Measurements from ENCODE around the gene MAP1LC3B. TPM values are rescaled to one million over a fixed set of nuclear protein-coding genes. Genes with fewer than 3 reads are reported as not detected.
A peak's percentile ranks its signal among the peaks of the same experiment; 100 is the strongest.

Gene MAP1LC3B
- total RNA-seq, 4 donors from 2014 or later: 26.3 to 79.7 (median 58.0) TPM

DNA sequence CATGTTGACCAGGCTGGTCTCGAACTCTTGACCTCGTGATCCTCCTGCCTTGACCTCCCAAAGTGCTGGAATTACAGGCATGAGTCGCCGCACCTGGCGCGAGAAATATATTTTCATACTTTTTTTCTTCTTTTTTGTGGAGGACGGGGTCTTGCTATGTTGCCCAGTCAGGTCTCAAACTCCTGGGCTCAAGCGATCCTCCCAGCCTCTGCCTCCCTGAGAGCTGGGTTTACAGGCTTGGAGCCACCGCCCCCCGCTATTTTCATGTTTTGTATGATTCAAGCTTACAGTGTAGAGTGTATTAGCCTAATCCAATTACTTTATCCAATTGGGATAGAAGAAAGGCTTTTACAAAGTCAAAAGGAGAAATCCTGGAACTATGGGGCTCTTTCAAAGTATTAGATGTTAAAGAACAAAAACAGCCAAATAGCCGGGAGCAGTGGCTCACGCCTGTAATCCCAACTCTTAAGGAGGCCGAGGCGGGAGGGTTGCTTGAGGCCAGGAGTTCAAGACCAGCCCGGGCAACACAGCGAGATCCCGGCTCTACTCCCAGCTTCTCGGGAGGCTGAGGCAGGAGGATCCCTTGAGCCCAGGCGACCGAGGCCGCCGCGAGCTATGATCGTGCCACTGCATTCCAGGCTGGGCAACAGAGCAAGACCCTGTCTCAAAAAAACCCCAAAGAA is 1.4 kb upstream of the MAP1LC3B start:
- no peaks in the 10 kb centered on the region for H3K27me3 ChIP-seq
- no peaks in the 10 kb centered on the region for H3K9me3 ChIP-seq
- intact Hi-C loops (cut with DNase I; ENCODE audit: low total_unique reads): no loop called here
- peak overlapping the region; percentile 96 to 98 for H3K27ac ChIP-seq
- H3K4me3 ChIP-seq: no peak overlapping the region
- TF ChIP-seq, protein P1, sequence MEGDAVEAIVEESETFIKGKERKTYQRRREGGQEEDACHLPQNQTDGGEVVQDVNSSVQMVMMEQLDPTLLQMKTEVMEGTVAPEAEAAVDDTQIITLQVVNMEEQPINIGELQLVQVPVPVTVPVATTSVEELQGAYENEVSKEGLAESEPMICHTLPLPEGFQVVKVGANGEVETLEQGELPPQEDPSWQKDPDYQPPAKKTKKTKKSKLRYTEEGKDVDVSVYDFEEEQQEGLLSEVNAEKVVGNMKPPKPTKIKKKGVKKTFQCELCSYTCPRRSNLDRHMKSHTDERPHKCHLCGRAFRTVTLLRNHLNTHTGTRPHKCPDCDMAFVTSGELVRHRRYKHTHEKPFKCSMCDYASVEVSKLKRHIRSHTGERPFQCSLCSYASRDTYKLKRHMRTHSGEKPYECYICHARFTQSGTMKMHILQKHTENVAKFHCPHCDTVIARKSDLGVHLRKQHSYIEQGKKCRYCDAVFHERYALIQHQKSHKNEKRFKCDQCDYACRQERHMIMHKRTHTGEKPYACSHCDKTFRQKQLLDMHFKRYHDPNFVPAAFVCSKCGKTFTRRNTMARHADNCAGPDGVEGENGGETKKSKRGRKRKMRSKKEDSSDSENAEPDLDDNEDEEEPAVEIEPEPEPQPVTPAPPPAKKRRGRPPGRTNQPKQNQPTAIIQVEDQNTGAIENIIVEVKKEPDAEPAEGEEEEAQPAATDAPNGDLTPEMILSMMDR (IDR thresholded peaks at IDR 0.05): no peak
- TF ChIP-seq POLR2A (IDR thresholded peaks at IDR 0.05): no peak
- no peaks in the 10 kb centered on the region for H3K36me3 ChIP-seq
- H3K4me1 ChIP-seq: peaks cover 0 to 12% of the 10 kb centered on the region in 2 donors
- DNase-seq: peak in 1 of 2 donors; percentile 16

DNA sequence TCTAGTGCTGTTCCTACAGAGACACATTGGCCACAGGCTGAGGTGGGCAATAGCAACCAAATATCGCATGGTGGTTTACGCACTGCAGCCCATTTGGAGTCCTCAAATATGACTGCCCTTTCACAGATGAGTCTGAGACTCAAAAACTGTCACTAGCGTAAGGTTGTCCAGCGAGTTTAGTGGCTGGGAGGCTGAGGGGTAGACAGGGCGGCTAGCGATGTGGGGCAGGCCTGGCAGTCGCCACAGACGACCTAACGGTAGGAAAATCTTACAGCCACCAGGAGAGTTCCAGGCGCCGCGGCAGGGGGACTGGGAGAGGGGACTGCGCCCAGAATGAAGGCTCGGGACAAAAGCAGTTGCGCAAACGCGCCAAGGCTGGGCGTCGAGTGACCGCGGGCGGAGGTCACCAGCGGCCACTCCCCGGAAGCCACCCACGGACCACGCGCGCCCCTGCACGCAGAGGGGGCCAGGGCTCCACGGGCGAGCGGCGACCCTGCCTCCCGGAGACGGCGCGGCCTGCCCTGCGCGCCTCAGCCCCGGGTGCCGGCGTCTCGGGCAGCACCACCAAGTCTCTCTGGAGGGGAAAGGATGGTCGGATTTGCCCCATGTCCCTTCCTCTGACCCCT is 699 bp upstream of the MAP1LC3B start:
- Histone ChIP-seq H3K4me3 (peak overlapping the region; percentile 47 to 77), H3K9me3 (no peaks in the 10 kb centered on the region), H3K36me3 (no peaks in the 10 kb centered on the region), H3K4me1 (peaks cover 0 to 12% of the 10 kb centered on the region in 2 donors), H3K27me3 (no peaks in the 10 kb centered on the region), H3K27ac (peak overlapping the region; percentile 96 to 98)
- intact Hi-C loops (cut with DNase I; ENCODE audit: low total_unique reads): no loop called here
- DNase-seq: peak; percentile 59 to 71
- TF ChIP-seq POLR2A (IDR thresholded peaks at IDR 0.05): no peak
- TF ChIP-seq, protein P1 (IDR thresholded peaks at IDR 0.05): no peak

DNA sequence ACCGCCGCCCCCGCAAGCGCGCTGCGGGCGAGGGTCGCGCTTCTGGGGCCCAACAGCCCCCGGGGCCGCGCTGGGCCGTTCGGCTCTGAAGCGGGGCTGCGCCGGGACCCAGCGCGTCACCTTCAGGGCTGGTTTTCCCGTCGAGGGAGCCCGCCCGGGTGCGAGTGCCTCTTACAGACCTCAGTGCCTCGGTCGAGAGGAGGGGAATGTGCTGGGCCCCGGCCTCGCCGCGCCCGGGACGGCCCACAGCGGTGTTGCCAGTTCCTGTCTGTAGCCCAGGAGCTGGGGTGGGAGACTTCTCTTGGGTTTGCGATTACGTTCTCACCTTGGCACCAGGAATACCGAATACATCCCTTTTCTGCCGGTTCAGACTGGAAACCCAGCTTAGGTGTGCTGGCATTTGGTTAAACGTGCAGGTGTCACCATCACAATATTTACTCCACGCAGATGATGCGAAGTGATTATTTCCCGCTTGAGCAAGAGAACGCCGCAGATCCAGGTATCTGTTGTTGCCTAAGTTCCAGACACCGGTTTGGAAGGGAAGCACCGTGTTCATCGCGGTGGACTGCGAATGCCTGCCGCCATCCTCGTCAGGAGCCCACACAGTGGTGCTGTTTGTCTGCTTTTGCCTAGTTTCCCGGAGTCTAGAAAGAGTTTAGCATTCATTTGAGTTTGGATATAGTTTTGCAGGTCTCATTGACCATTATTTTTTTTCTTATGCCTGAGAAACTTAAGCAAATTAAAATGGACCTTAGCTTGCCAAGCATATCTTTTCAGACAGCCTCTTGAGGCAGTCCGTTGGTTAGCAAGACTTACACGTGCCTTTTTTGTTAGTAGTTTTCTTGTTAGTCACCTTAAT is 914 bp downstream of the MAP1LC3B start:
- Histone ChIP-seq H3K9me3 (no peaks in the 10 kb centered on the region), H3K4me1 (peaks cover 0 to 5% of the 10 kb centered on the region in 2 donors), H3K4me3 (peak overlapping the region; percentile 63 to 77), H3K36me3 (no peaks in the 10 kb centered on the region), H3K27ac (peak overlapping the region; percentile 93 to 98), H3K27me3 (no peaks in the 10 kb centered on the region)
- TF ChIP-seq, protein P1 (IDR thresholded peaks at IDR 0.05): peak; percentile 12 to 36 (median 33)
- no peak for TF ChIP-seq POLR2A (IDR thresholded peaks at IDR 0.05)
- intact Hi-C loops (cut with DNase I; ENCODE audit: low total_unique reads): no loop called here
- peak; percentile 44 to 46 for DNase-seq

GRCh38 chr16:87393680-87394055 is 1.5 kb downstream of the MAP1LC3B start:
- peaks cover 0 to 5% of the 10 kb centered on the region in 2 donors for H3K4me1 ChIP-seq
- H3K4me3 ChIP-seq: peak overlapping the region; percentile 63 to 77

More at GRCh38 chr16:87393680-87394055, 1.5 kb downstream of the MAP1LC3B start:
- DNase-seq: no peak
- Histone ChIP-seq H3K36me3 (no peaks in the 10 kb centered on the region), H3K27me3 (no peaks in the 10 kb centered on the region), H3K9me3 (no peaks in the 10 kb centered on the region), H3K27ac (peak overlapping the region; percentile 12 to 98)
- TF ChIP-seq, protein P1 (IDR thresholded peaks at IDR 0.05): no peak
- TF ChIP-seq POLR2A (IDR thresholded peaks at IDR 0.05): no peak
- intact Hi-C loops (cut with DNase I; ENCODE audit: low total_unique reads): no loop called here

Measured in uterus (tissue), 4 donors.